ENCODE results near the gene ABI2. TPM values are rescaled to one million over a fixed set of nuclear protein-coding genes. Genes with fewer than 3 reads are reported as not detected.
A peak's percentile ranks its signal among the peaks of the same experiment; 100 is the strongest.

Gene ABI2
- total RNA-seq, 3 donors from 2014 or later = 10.5 to 64.5 (median 17.1) TPM

GRCh38 chr2:203470371-203470770 lies 142.2 kb downstream of the ABI2 start:
- intact Hi-C loops (cut with DNase I, micrococcal nuclease) = no loop called here
- no peaks in the 10 kb centered on the region for H3K36me3 ChIP-seq (ENCODE audit: low read depth)
- ATAC-seq = peak; percentile 84

DNA sequence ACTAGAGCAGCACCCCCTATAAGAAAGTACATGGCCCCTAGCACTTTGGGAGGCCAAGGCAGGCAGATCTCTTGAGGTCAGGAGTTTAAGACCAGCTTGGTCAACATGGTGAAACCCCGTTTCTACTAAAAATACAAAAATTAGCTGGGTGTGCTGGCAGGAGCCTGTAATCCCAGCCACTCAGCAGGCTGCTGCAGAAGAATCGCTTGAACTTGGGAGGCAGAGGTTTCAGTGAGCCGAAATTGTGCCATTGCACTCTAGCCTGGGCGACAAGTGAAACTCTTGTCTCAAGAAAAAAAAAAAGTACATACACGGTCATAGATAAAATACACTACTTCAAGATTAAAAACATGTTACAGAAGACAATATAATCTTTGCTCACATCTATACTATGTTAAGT lies 143.1 kb downstream of the ABI2 start:
- ATAC-seq (no peak), DNase-seq (no peak)
- intact Hi-C loops (cut with DNase I, micrococcal nuclease) = no loop called here
- no peak overlapping the region for H3K4me3 ChIP-seq
- H3K4me1 ChIP-seq (ENCODE audit: low read depth) = peaks cover 10% of the 10 kb centered on the region
- TF ChIP-seq, protein P1, sequence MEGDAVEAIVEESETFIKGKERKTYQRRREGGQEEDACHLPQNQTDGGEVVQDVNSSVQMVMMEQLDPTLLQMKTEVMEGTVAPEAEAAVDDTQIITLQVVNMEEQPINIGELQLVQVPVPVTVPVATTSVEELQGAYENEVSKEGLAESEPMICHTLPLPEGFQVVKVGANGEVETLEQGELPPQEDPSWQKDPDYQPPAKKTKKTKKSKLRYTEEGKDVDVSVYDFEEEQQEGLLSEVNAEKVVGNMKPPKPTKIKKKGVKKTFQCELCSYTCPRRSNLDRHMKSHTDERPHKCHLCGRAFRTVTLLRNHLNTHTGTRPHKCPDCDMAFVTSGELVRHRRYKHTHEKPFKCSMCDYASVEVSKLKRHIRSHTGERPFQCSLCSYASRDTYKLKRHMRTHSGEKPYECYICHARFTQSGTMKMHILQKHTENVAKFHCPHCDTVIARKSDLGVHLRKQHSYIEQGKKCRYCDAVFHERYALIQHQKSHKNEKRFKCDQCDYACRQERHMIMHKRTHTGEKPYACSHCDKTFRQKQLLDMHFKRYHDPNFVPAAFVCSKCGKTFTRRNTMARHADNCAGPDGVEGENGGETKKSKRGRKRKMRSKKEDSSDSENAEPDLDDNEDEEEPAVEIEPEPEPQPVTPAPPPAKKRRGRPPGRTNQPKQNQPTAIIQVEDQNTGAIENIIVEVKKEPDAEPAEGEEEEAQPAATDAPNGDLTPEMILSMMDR (IDR thresholded peaks at IDR 0.05) = no peak
- no peaks in the 10 kb centered on the region for H3K9me3 ChIP-seq
- no peaks in the 10 kb centered on the region for H3K36me3 ChIP-seq (ENCODE audit: low read depth)

More at GRCh38 chr2:203470371-203470770, 142.2 kb downstream of the ABI2 start:
- Histone ChIP-seq H3K4me1 (ENCODE audit: low read depth) (peaks cover 10% of the 10 kb centered on the region), H3K4me3 (no peak overlapping the region), H3K9me3 (no peaks in the 10 kb centered on the region)
- TF ChIP-seq, protein P1 (IDR thresholded peaks at IDR 0.05) = no peak
- DNase-seq = peak in 1 of 3 donors; percentile 48

GRCh38 chr2:203476881-203477280 lies 148.7 kb downstream of the ABI2 start:
- DNase-seq (no peak), ATAC-seq (no peak)
- H3K9me3 ChIP-seq = no peaks in the 10 kb centered on the region
- no peak overlapping the region for H3K4me3 ChIP-seq
- intact Hi-C loops (cut with DNase I, micrococcal nuclease) = no loop called here
- no peaks in the 10 kb centered on the region for H3K4me1 ChIP-seq (ENCODE audit: low read depth)
- TF ChIP-seq, protein P1 (IDR thresholded peaks at IDR 0.05) = no peak
- H3K36me3 ChIP-seq (ENCODE audit: low read depth) = no peaks in the 10 kb centered on the region

DNA sequence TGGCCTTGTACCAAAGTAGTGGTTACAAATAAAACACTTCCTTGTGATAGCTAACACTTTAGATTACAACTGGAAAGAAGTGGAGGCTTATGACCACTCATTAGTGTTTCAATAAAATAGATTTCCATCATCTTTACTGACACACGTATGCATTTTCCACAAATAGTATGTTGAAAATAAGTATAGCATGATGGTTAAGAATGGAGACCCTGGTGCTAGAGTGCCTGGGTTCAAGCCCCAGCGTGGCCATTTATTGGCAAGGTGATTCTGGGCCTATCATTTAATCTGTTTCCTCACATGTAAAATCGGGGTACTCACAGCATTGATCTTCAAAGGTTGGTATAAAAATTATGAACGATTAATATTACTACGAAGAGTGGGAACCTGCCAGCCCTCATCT lies 152.4 kb downstream of the ABI2 start:
- TF ChIP-seq, protein P1 (IDR thresholded peaks at IDR 0.05) = no peak
- intact Hi-C loops (cut with DNase I, micrococcal nuclease) = loop anchor here in 1 of 2 donors (10.0 kb wide), 1 partner anchor 334 kb away; no protein-coding TSS in a partner anchor
- no peak for ATAC-seq
- Histone ChIP-seq H3K36me3 (ENCODE audit: low read depth) (no peaks in the 10 kb centered on the region), H3K9me3 (no peaks in the 10 kb centered on the region), H3K4me1 (ENCODE audit: low read depth) (no peaks in the 10 kb centered on the region), H3K4me3 (no peak overlapping the region)
- no peak for DNase-seq

DNA sequence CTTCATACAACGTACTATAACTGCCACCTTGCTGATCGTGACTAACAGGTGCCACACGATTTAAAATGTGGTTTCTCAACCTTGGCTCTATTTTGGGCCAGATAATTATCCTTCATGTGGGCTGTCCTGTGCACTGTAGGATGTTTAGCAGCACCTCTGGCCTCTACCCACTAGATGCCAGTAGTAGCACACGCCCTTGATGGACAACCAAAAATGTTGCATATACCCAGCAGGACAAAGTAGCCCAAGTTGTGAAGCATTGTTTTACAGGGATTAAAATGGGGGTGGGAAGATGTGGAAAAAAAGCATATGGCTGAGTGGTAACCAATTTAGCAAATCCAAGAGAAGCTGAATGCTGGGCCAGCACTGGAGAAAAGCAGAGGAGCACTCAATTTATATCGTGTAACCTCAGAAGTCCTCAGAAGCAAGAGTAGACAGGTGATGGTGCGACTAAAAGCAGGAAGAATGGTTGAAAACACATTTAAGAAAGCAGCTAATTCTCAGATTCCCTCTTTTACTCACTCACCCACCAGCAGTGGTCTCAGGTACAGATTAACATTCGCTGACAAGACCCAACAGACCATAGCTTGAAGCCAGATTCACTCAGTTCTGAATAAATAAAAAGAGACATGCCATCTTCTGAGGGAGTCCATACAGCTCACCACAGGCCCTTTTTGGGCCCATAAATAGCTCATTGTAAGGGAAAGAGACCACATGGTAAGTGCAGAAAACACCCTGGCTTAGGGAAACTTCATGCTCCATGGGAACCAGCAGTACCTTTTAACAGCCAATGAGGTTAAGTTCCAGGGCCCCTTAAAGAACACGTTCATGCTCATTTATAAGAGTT lies 156.3 kb downstream of the ABI2 start:
- intact Hi-C loops (cut with DNase I, micrococcal nuclease) = loop anchor here in 1 of 2 donors (10.0 kb wide), 1 partner anchor 330 kb away; no protein-coding TSS in a partner anchor
- Histone ChIP-seq H3K9me3 (no peaks in the 10 kb centered on the region), H3K36me3 (ENCODE audit: low read depth) (no peaks in the 10 kb centered on the region), H3K4me1 (ENCODE audit: low read depth) (no peaks in the 10 kb centered on the region), H3K4me3 (no peak overlapping the region)
- ATAC-seq = peak; percentile 80
- DNase-seq = peak in 1 of 3 donors; percentile 47
- TF ChIP-seq, protein P1 (IDR thresholded peaks at IDR 0.05) = no peak
